GM10248 (cell line): ENCODE data around the gene YIPF4.

ENCODE experiments used
- CTCF ChIA-PET: fragments of 300-600 bp; sonication (Branson Sonifier 250); formaldehyde crosslinking; extraction: SDS; loops from one replicate; lab custom pipeline; 2021; ENCODE audit warnings: antibody characterized with exemption; lab: Yijun Ruan, JAX
- POLR2A ChIA-PET: fragments of 350-650 bp; sonication (Branson Sonifier 250); formaldehyde crosslinking; extraction: SDS; loops from one replicate; lab custom pipeline; 2020; ENCODE audit warnings: antibody characterized with exemption; lab: Yijun Ruan, JAX
- DNase-seq: peaks from one replicate; pipeline ENCODE4 v3.0.0; 2012; ENCODE audit errors: extremely low spot score
- TF ChIP-seq, protein P1 (sequence below): IDR thresholded peaks from 2 replicates; pipeline ENCODE4 v1.5.1; 2012; ENCODE audit warnings: mild to moderate bottlenecking, low read depth; ENCODE audit errors: extremely low read depth, missing control alignments, control extremely low read depth

The YIPF4 gene

DNA sequence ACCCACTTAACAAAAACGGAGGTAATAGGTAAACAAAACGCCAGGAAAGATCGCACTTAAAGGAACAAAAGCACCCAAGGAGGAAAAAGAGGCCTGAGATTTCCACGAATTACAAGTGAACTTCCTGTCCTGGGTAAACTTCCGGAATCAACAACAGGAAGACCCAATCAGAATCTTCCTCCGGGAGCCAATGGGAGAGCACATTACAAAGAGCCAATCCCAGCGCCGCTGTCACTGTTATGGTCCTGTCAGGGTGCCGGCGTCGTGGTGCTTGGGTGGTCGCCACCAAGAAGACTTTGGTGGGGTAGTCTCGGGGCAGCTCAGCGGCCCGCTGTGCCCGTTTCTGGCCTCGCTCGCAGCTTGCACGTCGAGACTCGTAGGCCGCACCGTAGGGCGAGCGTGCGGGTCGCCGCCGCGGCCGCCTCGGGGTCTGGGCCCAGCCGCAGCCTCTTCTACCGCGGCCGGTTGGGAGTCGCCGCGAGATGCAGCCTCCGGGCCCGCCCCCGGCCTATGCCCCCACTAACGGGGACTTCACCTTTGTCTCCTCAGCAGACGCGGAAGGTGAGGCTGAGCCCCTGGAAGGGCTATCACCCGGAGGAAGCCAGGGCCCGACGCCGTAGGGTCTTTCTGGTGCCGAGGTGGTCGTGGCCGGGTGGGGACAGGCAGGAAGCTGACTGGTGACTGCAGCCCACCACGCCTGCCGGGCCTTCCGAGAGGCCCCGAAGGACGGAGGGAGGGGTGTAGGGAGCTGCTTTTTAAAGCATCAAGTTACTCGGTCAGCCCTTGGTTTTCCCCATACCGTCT lies at the start of gene YIPF4:
TSS of gene YIPF4 (plus strand) at position 231 of the 804 bp plus-strand sequence. CDS start at position 483, 252 bp downstream.
- TF ChIP-seq, protein P1, sequence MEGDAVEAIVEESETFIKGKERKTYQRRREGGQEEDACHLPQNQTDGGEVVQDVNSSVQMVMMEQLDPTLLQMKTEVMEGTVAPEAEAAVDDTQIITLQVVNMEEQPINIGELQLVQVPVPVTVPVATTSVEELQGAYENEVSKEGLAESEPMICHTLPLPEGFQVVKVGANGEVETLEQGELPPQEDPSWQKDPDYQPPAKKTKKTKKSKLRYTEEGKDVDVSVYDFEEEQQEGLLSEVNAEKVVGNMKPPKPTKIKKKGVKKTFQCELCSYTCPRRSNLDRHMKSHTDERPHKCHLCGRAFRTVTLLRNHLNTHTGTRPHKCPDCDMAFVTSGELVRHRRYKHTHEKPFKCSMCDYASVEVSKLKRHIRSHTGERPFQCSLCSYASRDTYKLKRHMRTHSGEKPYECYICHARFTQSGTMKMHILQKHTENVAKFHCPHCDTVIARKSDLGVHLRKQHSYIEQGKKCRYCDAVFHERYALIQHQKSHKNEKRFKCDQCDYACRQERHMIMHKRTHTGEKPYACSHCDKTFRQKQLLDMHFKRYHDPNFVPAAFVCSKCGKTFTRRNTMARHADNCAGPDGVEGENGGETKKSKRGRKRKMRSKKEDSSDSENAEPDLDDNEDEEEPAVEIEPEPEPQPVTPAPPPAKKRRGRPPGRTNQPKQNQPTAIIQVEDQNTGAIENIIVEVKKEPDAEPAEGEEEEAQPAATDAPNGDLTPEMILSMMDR = no peak
- ChIA-PET POLR2A (no interaction called here), CTCF (no interaction called here)
- DNase-seq = peak; percentile 99

DNA sequence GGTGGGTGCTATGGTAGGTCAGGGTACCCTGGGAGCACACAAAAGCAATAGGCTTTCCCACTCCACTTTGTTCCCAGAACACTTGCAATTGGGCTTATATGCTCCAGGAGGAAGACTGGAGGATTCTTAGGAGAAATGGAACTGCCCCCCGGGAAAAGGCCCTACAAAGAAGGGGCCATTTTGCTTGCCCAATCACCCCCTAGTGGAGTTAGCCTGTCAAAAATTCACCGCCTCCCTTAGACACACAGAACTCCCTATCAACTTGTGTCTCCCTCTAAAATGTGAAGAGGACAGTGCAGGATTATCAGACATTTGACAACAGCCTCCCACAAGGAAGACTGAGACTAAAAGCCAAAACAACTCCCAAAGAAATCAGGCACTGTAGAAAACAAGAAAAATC lies 49.5 kb upstream of the YIPF4 start:
- no peak for DNase-seq
- ChIA-PET CTCF (interaction anchor here (0.8 to 1.1 kb wide), 2 partner anchors 10 to 12 kb away, joined by 3 read pairs; no protein-coding TSS in a partner anchor), POLR2A (no interaction called here)
- TF ChIP-seq, protein P1 = no peak

DNA sequence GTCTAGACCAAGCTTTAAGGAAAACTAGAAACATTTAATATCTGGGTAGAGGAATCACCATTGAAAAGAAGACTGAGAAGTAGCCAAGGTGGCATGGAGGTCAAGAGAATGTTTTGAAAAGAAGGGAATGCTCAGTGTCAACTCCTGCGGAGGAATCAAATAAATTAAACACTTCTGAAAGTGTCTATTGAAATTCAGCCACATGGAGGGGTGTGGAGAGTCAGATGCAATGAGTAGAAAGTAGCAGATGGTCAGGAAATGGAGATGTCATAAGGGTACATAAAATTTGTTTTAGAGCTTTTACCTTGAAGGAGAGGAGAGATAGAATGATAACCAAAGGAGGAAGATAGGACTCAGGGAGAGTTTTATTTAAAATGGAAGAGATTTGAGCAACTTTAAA lies 48.1 kb upstream of the YIPF4 start:
- CTCF ChIA-PET = interaction anchor here (1.1 to 1.6 kb wide), 2 partner anchors 11 to 18 kb away, joined by 3 read pairs; no protein-coding TSS in a partner anchor
- no peak for DNase-seq
- TF ChIP-seq, protein P1 = no peak
- POLR2A ChIA-PET = no interaction called here

DNA sequence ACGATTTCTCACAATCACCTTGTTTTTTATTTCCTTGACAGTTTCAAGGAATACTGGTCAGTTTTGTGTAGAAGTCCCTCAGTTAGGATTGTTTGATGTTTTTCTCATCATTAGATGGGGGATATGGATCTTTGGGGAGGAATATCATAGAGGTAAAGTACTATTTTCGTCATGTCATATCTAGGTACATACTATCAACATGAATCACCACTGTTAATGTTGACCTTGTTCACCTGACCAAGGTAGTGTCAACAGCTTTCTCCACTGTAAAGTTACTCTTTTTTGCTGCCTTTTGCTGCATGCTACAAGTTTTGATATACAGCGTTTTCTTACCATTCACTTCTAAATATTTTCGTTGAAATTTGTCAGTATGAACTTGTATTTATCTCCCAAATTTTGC lies 45.7 kb upstream of the YIPF4 start:
- TF ChIP-seq, protein P1 = no peak
- POLR2A ChIA-PET = no interaction called here
- CTCF ChIA-PET = no interaction called here
- no peak for DNase-seq

DNA sequence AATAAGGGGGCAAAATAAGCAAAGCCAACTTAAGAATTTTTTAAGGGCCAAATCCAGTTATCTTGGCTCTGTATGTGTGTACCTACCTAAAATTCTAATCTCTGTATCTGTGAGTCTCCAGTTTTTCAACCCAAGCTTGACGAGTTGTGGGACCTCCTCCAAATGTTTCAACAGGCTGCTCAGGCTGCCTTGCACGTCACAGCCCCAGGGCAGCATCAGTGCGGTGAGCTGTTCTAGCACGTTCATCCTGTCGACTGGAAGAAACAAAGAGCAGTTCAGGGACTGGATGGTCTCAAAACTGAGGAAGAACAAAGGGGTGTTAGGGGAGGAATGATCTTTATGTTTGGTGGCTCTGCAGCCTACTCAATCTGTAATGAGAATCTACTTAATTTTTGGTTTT lies 42.4 kb upstream of the YIPF4 start:
- TF ChIP-seq, protein P1 = no peak
- ChIA-PET POLR2A (no interaction called here), CTCF (interaction anchor here (1.0 kb wide), 1 partner anchor 46 kb away, joined by 3 read pairs; no protein-coding TSS in a partner anchor)
- no peak for DNase-seq

DNA sequence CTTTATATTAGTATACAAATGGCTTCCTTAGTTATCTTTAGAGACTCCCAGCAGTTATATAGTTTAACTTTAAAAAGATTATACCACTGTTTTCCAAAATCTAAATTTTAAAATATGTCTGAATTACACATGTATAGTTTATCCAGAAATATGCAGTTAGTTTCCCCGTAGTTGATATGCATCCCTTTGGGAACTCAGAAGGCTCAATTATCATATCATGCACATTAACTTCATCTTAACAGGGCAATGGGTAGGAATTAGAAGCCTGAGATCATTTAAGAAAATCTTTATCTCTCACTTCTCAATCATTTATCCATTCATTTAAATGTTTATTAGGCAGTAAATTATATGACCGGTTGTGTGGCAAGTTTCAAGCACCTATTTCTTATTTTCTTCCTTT lies 40.2 kb upstream of the YIPF4 start:
- DNase-seq = no peak
- TF ChIP-seq, protein P1 = no peak
- POLR2A ChIA-PET = no interaction called here
- CTCF ChIA-PET = no interaction called here
